ENCODE results near the gene SF3B3. TPM values are rescaled to one million over a fixed set of nuclear protein-coding genes. Genes with fewer than 3 reads are reported as not detected.
"Not testable (repeated sequence)": the region's sequence is repeated elsewhere in the genome, so short reads cannot be mapped to it uniquely, and the experiment has no call there.

SF3B3 gene
- total and polyA plus RNA-seq, 10 of the 15 experiments (the other 5 are each of a cell fraction or from before 2014, with no cell fraction given): 134 to 453 (median 215) TPM

DNA sequence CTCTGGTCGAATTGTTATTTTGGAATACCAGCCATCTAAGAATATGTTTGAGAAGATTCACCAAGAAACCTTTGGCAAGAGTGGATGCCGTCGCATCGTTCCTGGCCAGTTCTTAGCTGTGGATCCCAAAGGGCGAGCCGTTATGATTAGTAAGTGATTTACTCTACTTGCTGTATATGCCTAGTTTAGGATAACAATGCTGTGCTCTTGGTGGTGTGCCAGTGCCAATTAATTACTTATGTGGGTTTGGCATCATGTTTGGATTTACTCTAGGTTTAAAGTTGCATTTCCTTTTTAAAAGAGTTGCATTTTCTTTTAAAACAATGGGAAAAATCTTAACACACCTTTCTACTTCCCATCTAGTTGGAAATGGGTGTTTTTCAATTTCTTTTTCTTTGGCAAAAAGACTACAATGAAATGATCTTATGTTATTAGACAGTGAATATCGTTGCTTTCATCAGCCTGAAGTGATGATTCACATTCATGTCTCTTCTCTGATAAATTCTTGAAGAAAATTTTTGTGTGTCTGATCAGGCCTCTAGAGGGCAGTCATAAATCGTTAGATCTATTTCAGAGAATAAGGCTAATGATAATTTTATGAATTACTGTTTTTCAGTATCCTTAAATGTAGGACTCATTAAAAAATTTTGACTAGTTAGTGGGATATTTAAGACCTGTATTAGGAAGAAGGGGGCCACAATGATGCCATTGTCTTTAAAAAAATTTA lies 5.6 kb downstream of the SF3B3 start (continued):
- peak; percentile 24; the same call in 1 of the 2 replicates for TF ChIP-seq RAD21 (IDR thresholded peaks at IDR 0.05; ENCODE audit: insufficient read depth, low read depth, low read length)
- TF ChIP-seq, protein P1, sequence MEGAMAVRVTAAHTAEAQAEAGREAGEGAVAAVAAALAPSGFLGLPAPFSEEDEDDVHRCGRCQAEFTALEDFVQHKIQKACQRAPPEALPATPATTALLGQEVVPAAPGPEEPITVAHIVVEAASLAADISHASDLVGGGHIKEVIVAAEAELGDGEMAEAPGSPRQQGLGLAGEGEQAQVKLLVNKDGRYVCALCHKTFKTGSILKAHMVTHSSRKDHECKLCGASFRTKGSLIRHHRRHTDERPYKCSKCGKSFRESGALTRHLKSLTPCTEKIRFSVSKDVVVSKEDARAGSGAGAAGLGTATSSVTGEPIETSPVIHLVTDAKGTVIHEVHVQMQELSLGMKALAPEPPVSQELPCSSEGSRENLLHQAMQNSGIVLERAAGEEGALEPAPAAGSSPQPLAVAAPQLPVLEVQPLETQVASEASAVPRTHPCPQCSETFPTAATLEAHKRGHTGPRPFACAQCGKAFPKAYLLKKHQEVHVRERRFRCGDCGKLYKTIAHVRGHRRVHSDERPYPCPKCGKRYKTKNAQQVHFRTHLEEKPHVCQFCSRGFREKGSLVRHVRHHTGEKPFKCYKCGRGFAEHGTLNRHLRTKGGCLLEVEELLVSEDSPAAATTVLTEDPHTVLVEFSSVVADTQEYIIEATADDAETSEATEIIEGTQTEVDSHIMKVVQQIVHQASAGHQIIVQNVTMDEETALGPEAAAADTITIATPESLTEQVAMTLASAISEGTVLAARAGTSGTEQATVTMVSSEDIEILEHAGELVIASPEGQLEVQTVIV (IDR thresholded peaks at IDR 0.05; ENCODE audit: borderline replicate concordance, partially characterized antibody): no peak
- no peak for TF ChIP-seq ESRRA (IDR thresholded peaks at IDR 0.05; ENCODE audit: low read length)
- TF ChIP-seq FOS (IDR thresholded peaks at IDR 0.05; ENCODE audit: borderline replicate concordance, extremely low read depth, insufficient read length): no peak
- no peak for TF ChIP-seq TCF7 (IDR thresholded peaks at IDR 0.05; ENCODE audit: borderline replicate concordance)
- TF ChIP-seq BMI1 (IDR thresholded peaks at IDR 0.05; ENCODE audit: borderline replicate concordance): no peak
- TF ChIP-seq JUNB (IDR thresholded peaks at IDR 0.05): no peak
- no peak for TF ChIP-seq NFYA (IDR thresholded peaks at IDR 0.05; ENCODE audit: borderline replicate concordance, low read depth, low read length)
- TF ChIP-seq, protein P2, sequence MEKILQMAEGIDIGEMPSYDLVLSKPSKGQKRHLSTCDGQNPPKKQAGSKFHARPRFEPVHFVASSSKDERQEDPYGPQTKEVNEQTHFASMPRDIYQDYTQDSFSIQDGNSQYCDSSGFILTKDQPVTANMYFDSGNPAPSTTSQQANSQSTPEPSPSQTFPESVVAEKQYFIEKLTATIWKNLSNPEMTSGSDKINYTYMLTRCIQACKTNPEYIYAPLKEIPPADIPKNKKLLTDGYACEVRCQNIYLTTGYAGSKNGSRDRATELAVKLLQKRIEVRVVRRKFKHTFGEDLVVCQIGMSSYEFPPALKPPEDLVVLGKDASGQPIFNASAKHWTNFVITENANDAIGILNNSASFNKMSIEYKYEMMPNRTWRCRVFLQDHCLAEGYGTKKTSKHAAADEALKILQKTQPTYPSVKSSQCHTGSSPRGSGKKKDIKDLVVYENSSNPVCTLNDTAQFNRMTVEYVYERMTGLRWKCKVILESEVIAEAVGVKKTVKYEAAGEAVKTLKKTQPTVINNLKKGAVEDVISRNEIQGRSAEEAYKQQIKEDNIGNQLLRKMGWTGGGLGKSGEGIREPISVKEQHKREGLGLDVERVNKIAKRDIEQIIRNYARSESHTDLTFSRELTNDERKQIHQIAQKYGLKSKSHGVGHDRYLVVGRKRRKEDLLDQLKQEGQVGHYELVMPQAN (conservative IDR thresholded peaks at IDR 0.05): no peak

DNA sequence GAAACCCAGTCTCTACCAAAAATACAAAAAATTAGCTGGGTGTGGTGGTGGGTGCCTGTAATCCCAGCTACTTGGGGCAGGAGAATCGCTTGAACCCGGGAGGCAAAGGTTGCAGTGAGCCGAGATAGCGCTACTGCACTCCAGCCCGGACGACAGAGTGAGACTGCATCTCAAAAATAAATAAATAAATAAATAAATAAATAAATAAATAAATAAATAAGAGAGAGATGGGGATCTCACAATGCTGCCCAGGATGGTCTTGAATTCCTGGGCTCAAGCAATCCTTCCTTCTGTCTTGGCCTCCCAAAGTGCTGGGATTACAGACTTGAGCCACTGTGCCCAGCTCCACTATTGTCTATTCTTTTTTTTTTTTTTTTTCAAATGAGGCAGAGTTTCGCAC lies 6.3 kb downstream of the SF3B3 start:
- in situ Hi-C loops (cut with MboI); H3K4me2 ChIP-seq (ENCODE audit: control insufficient read depth, insufficient read depth); DNase-seq (ENCODE audit: low read depth, low spot score); H3K9ac ChIP-seq (ENCODE audit: control insufficient read depth, insufficient read depth, low read length); H3K9me3 ChIP-seq (replicated peaks; ENCODE audit: control insufficient read depth, insufficient read depth, low read length); H2AFZ ChIP-seq (ENCODE audit: control insufficient read depth, low read depth, low read length); H3K4me1 ChIP-seq (ENCODE audit: control insufficient read depth, insufficient read depth, low read length); FAIRE-seq; H3K27me3 ChIP-seq (replicated peaks in 1 of 2; ENCODE audit: control insufficient read depth in 2 of 2, insufficient read depth in 2 of 2, low read length in 1 of 2); H3K4me3 ChIP-seq; BruUV-seq (replicated peaks); ATAC-seq; H3K27ac ChIP-seq (ENCODE audit: control insufficient read depth, insufficient read depth): not testable (repeated sequence)
- Histone ChIP-seq H4K20me1 (ENCODE audit: control insufficient read depth, insufficient read depth) (peaks cover 12% of the 10 kb centered on the region), H3K79me2 (ENCODE audit: control insufficient read depth, insufficient read depth, low read length) (peaks cover 68% of the 10 kb centered on the region), H3K36me3 (ENCODE audit: control insufficient read depth in 2 of 2, insufficient read depth in 2 of 2, low read length in 1 of 2) (peaks cover 18 to 48% of the 10 kb centered on the region in 2 experiments)
- CTCF ChIA-PET: interaction anchor here (0.6 to 2.7 kb wide), 9 partner anchors 9 to 241 kb away, joined by 3 to 7 read pairs (median 3); no protein-coding TSS in a partner anchor
- 100% methylated on average over 4 of the region's 7 CpGs for WGBS (ENCODE audit: insufficient coverage, insufficient replicate concordance, low lambda C conversion rate, missing lambda C conversion rate)
- RAD21 ChIA-PET (ENCODE audit: unreplicated experiment): interaction anchor here (0.6 kb wide), 1 partner anchor 22 kb away, joined by 3 read pairs; no protein-coding TSS in a partner anchor
- intact Hi-C loops (cut with micrococcal nuclease; ENCODE audit: unreplicated experiment): loop anchor here (2.0 kb wide), 1 partner anchor 149 kb away; no protein-coding TSS in a partner anchor
- POLR2A ChIA-PET: interaction anchor here (0.6 kb wide), 1 partner anchor 161 kb away, joined by 7 read pairs; no protein-coding TSS in a partner anchor
- SMC1A ChIA-PET (ENCODE audit: uncharacterized antibody, unreplicated experiment): interaction anchor here (1.1 to 3.3 kb wide), 2 partner anchors 11 to 16 kb away, joined by 3 to 10 read pairs; no protein-coding TSS in a partner anchor

All from GM12878 (cell line).